IMR-90 (cell line): ENCODE results near the gene KRTAP4-1. TPM values are rescaled to one million over a fixed set of nuclear protein-coding genes. Genes with fewer than 3 reads are reported as not detected.

Experiments used
- ATAC-seq: fragments of 200-7000 bp; cut with Tn5 transposase; 2 replicates; pipeline ENCODE4 v1.9.1; 2020; ENCODE audit warnings: low read depth, mild to moderate bottlenecking, moderate library complexity
- BruUV-seq: library from RNA; stranded (reverse); fragments of 400-500 nt; replicated peaks from 2 replicates; lab custom pipeline; 2021; lab: Mats Ljungman, UMichigan
- CTCF ChIA-PET: fragments of 300-600 bp; formaldehyde crosslinking; extraction: SDS; loops from one replicate; lab custom pipeline; 2021; ENCODE audit warnings: antibody characterized with exemption; lab: Yijun Ruan, JAX
- POLR2A ChIA-PET: fragments of 300-600 bp; sonication (Branson Sonifier 250); formaldehyde crosslinking; loops from one replicate; lab custom pipeline; 2022; ENCODE audit warnings: antibody characterized with exemption; ENCODE audit not compliant: unreplicated experiment; lab: Charles Lee
- DNase-seq: peaks from one replicate; pipeline ENCODE4 v3.0.0; 2013
- H2AFZ ChIP-seq: replicated peaks from 2 replicates; pipeline ENCODE3; 2013; ENCODE audit warnings: low read length, mild to moderate bottlenecking; ENCODE audit not compliant: poor library complexity
- H2AK5ac ChIP-seq: 2 replicates; pipeline ENCODE4 v1.6.1; 2013; ENCODE audit warnings: low read depth, low read length, inconsistent platforms
- H2AK9ac ChIP-seq: replicated peaks from 2 replicates; pipeline ENCODE3; 2013; ENCODE audit warnings: mild to moderate bottlenecking, low read depth, low read length, moderate library complexity; ENCODE audit not compliant: poor library complexity
- H2BK120ac ChIP-seq: 2 replicates; pipeline ENCODE4 v1.6.1; 2013; ENCODE audit warnings: low read depth, low read length, inconsistent platforms
- H2BK15ac ChIP-seq: 3 replicates; pipeline ENCODE4 v1.6.1; 2013; ENCODE audit warnings: low read depth, low read length, inconsistent platforms
- H2BK20ac ChIP-seq: 2 replicates; pipeline ENCODE4 v1.6.1; 2013; ENCODE audit warnings: low read depth, mild to moderate bottlenecking, inconsistent platforms, low read length, moderate library complexity
- H2BK5ac ChIP-seq: 2 replicates; pipeline ENCODE4 v1.6.1; 2013; ENCODE audit warnings: mild to moderate bottlenecking, low read depth, low read length, inconsistent platforms; ENCODE audit not compliant: poor library complexity, severe bottlenecking
- H3K14ac ChIP-seq: replicated peaks from 2 replicates; pipeline ENCODE4 v1.6.1; 2013; ENCODE audit warnings: low read depth, low read length, inconsistent platforms
- H3K18ac ChIP-seq: 2 replicates; pipeline ENCODE4 v1.6.1; 2013; ENCODE audit warnings: low read depth, low read length, control low read depth
- H3K23ac ChIP-seq: 2 replicates; pipeline ENCODE4 v1.6.1; 2013; ENCODE audit warnings: low read depth, low read length, inconsistent platforms
- H3K27ac ChIP-seq: 2 replicates; pipeline ENCODE4 v1.5.1; 2013; ENCODE audit warnings: mild to moderate bottlenecking, control low read depth, low read length; ENCODE audit not compliant: insufficient read depth
- H3K27me3 ChIP-seq: 2 replicates; pipeline ENCODE4 v1.6.1; 2013; ENCODE audit warnings: low read length; ENCODE audit not compliant: control insufficient read depth, insufficient read depth
- H3K36me3 ChIP-seq: 2 replicates; pipeline ENCODE4 v1.6.1; 2013; ENCODE audit warnings: low read length, mixed read lengths; ENCODE audit not compliant: control insufficient read depth, insufficient read depth
- H3K4ac ChIP-seq: 2 replicates; pipeline ENCODE4 v1.6.1; 2013; ENCODE audit warnings: low read depth, low read length, inconsistent platforms
- H3K4me1 ChIP-seq: 2 replicates; pipeline ENCODE4 v1.6.1; 2013; ENCODE audit warnings: low read length, mixed read lengths; ENCODE audit not compliant: control insufficient read depth, insufficient read depth
- H3K4me2 ChIP-seq: 2 replicates; pipeline ENCODE4 v1.6.1; 2013; ENCODE audit warnings: low read depth, mild to moderate bottlenecking, control low read depth, low read length, moderate library complexity
- H3K4me3 ChIP-seq: 2 replicates; pipeline ENCODE4 v1.5.1; 2013; ENCODE audit warnings: low read depth, mild to moderate bottlenecking, control low read depth, low read length, moderate library complexity; ENCODE audit not compliant: insufficient read depth
- H3K56ac ChIP-seq: 2 replicates; pipeline ENCODE4 v1.6.1; 2013; ENCODE audit warnings: low read length, inconsistent platforms; ENCODE audit not compliant: insufficient read depth; ENCODE audit errors: extremely low read depth
- H3K79me1 ChIP-seq, 2 experiments: 2 replicates each; pipeline ENCODE4 v1.6.1; 2013; ENCODE audit warnings: low read length in 2 of 2, inconsistent platforms in 1 of 2, low read depth in 1 of 2
- H3K9ac ChIP-seq: 2 replicates; pipeline ENCODE4 v1.6.1; 2013; ENCODE audit warnings: low read depth, low read length, control low read depth
- H3K9me1 ChIP-seq: 2 replicates; pipeline ENCODE4 v1.6.1; 2013; ENCODE audit warnings: low read length, inconsistent platforms; ENCODE audit not compliant: insufficient read depth
- H3K9me3 ChIP-seq: 2 replicates; pipeline ENCODE4 v1.6.1; 2013; ENCODE audit warnings: low read length; ENCODE audit not compliant: control insufficient read depth, insufficient read depth
- H4K20me1 ChIP-seq: 2 replicates; pipeline ENCODE4 v1.6.1; 2013; ENCODE audit warnings: low read length, inconsistent platforms; ENCODE audit not compliant: insufficient read depth
- H4K5ac ChIP-seq: 2 replicates; pipeline ENCODE4 v1.6.1; 2013; ENCODE audit warnings: mild to moderate bottlenecking, low read depth, low read length, control low read depth
- H4K8ac ChIP-seq, 2 experiments: 2 replicates each; pipeline ENCODE4 v1.6.1; 2013; ENCODE audit warnings: low read depth in 2 of 2, low read length in 2 of 2, control low read depth in 1 of 2, inconsistent platforms in 1 of 2
- H4K91ac ChIP-seq: 2 replicates; pipeline ENCODE4 v1.6.1; 2013; ENCODE audit warnings: low read depth, low read length, inconsistent platforms; ENCODE audit not compliant: insufficient read depth
- CTCF ChIP-seq: conservative IDR thresholded peaks from 2 replicates; pipeline ENCODE4 v1.5.1; 2012; ENCODE audit warnings: mild to moderate bottlenecking, low read depth, low read length, improper control_type of control experiment
- MAZ ChIP-seq: IDR thresholded peaks from 2 replicates; pipeline ENCODE4 v1.6.1; 2012; ENCODE audit warnings: low read depth, mild to moderate bottlenecking, low read length, improper control_type of control experiment, moderate library complexity, borderline replicate concordance
- MXI1 ChIP-seq: IDR thresholded peaks from 2 replicates; pipeline ENCODE4 v1.6.1; 2012; ENCODE audit warnings: low read depth, mild to moderate bottlenecking, low read length, moderate library complexity, borderline replicate concordance
- POLR2A ChIP-seq: IDR thresholded peaks from 2 replicates; pipeline ENCODE4 v1.6.1; 2012; ENCODE audit warnings: mild to moderate bottlenecking, low read depth, low read length
- WGBS, 2 experiments: methylation state at CpG; one replicate each; pipeline versions ENCODE4 v1.1.5 to v1.1.7; 2013; ENCODE audit warnings: missing lambda C conversion rate in 2 of 2; ENCODE audit not compliant: insufficient read length in 1 of 2; ENCODE audit errors: extremely low coverage in 2 of 2; 5-methylcytosine and 5-hydroxymethylcytosine counted together
- dilution Hi-C: fragments of 300-500 bp; cut with HindIII; formaldehyde crosslinking; loops from one replicate; pipeline ENCODE4 v1.14.3; 2018; ENCODE audit warnings: low sequenced_read_pairs; ENCODE audit not compliant: unreplicated experiment
- in situ Hi-C: fragments of 300-500 bp; cut with MboI; formaldehyde crosslinking; loops from 3 replicates; pipeline ENCODE4 v1.14.3; 2019; ENCODE audit warnings: low sequenced_read_pairs, inconsistent platforms, mixed read lengths
- intact Hi-C: fragments of 100-400 bp; cut with micrococcal nuclease; formaldehyde crosslinking; loops from 2 replicates; pipeline ENCODE4 v1.10.0; 2022
- polyA plus RNA-seq, 3 experiments: library from polyadenylated mRNA; depleted of rRNA; stranded (reverse); fragments of >200 nt; gene quantifications; 2 replicates each; pipeline ENCODE4 v1.2.3, GENCODE V29; 2012; ENCODE audit warnings: low replicate concordance in 1 of 3
- total RNA-seq: library from RNA; depleted of rRNA; stranded (reverse); fragments of >200 nt; gene quantifications from 2 replicates; pipeline ENCODE4 v1.2.3, GENCODE V29; 2012

Gene KRTAP4-1
- total and polyA plus RNA-seq, 2 of the 4 experiments (the other 2 are of a cell fraction) = not detected

- no peak overlapping the region for H2AK5ac ChIP-seq
- in situ Hi-C loops = no loop called here
- no peak for TF ChIP-seq POLR2A
- no peak for TF ChIP-seq CTCF
- TF ChIP-seq MAZ = no peak
- no peak for TF ChIP-seq MXI1
- H3K18ac ChIP-seq = no peak overlapping the region
- H4K91ac ChIP-seq = no peak overlapping the region
- no peak overlapping the region for H4K5ac ChIP-seq
- H3K9ac ChIP-seq = no peak overlapping the region
- H2AFZ ChIP-seq = no peak overlapping the region
- H2AK9ac ChIP-seq = no peak overlapping the region
- no peaks in the 10 kb centered on the region for H4K20me1 ChIP-seq
- no peak overlapping the region for H3K4me2 ChIP-seq
- H4K8ac ChIP-seq = no peak overlapping the region
- no peaks in the 10 kb centered on the region for H3K9me3 ChIP-seq
- H2BK20ac ChIP-seq = no peak overlapping the region
- intact Hi-C loops = no loop called here
- no peaks in the 10 kb centered on the region for H3K9me1 ChIP-seq
- H3K27me3 ChIP-seq = no peaks in the 10 kb centered on the region
- no peak overlapping the region for H2BK120ac ChIP-seq
- no peaks in the 10 kb centered on the region for H3K36me3 ChIP-seq
- no peak overlapping the region for H2BK5ac ChIP-seq
- H2BK15ac ChIP-seq = no peak overlapping the region
- no peak overlapping the region for H3K4ac ChIP-seq
- 63% methylated on average over 4 of the region's 7 CpGs; no CpG with 5 or more reads in 1 of the 2 experiments for WGBS, 2 experiments
- H3K14ac ChIP-seq = no peak overlapping the region
- CTCF ChIA-PET = no interaction called here
- no peak overlapping the region for H3K56ac ChIP-seq
- H3K4me3 ChIP-seq = no peak overlapping the region
- POLR2A ChIA-PET = no interaction called here
- no peak overlapping the region for H3K23ac ChIP-seq
- H3K27ac ChIP-seq = no peak overlapping the region
- DNase-seq = no peak
- dilution Hi-C loops = no loop called here
- H3K4me1 ChIP-seq = no peaks in the 10 kb centered on the region
- no peaks in the 10 kb centered on the region for H3K79me1 ChIP-seq
- ATAC-seq = no peak
- BruUV-seq = no TSS peak
Observed at GRCh38 chr17:41167561-41167960, 17.1 kb downstream of the KRTAP4-1 start.
